ENCODE measurements around the gene P2RX1. TPM values are rescaled to one million over a fixed set of nuclear protein-coding genes. Genes with fewer than 3 reads are reported as not detected.

Gene P2RX1
- total and polyA plus RNA-seq, 12 donors: 0.42 to 8.6 (median 1.1) TPM

DNA sequence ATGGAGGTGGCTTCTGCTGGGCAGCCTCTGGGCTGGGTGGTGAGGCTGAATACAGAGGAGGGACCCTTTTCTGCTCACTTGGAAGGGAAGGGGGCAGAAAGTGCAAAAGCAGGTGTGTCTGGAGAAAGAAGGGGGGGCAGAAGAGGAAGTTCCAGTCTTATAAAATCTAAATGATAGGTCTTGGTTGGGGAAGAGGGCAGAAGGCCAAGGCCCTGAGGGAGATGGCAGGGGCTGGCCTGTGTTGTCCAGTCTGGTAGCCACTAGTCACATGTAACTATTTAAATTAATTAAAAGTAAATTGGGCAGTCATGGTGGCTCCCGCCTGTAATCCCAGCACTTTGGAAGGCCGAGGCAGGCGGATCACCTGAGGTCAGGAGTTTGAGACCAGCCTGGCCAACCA is 20.9 kb downstream of the P2RX1 start:
- Histone ChIP-seq H3K4me3 (no peak overlapping the region), H3K36me3 (replicated peaks in 1 of 2) (no peaks in the 10 kb centered on the region), H3K27ac (peak overlapping the region in 4 of 5 donors; percentile 50 to 91 (median 91)), H3K27me3 (no peaks in the 10 kb centered on the region), H3K9me3 (replicated peaks in 1 of 3) (no peaks in the 10 kb centered on the region), H3K4me1 (replicated peaks in 1 of 2) (peaks cover 46 to 51% of the 10 kb centered on the region in 2 donors)
- no peak for DNase-seq
- intact Hi-C loops (cut with DNase I): no loop called here
- 90 to 98% (median 93%) methylated on average over 3 of the region's 3 CpGs for WGBS, 4 donors
- TF ChIP-seq CTCF (IDR thresholded peaks at IDR 0.05) (no peak), POLR2A (IDR thresholded peaks at IDR 0.05) (no peak)

GRCh38 chr17:3894911-3895343 is 21.3 kb downstream of the P2RX1 start:
- Histone ChIP-seq H3K9me3 (replicated peaks in 1 of 3) (no peaks in the 10 kb centered on the region), H3K36me3 (replicated peaks in 1 of 2) (no peaks in the 10 kb centered on the region), H3K4me3 (peak overlapping the region in 1 of 4 donors; percentile 1), H3K27me3 (no peaks in the 10 kb centered on the region), H3K4me1 (replicated peaks in 1 of 2) (peaks cover 51 to 55% of the 10 kb centered on the region in 2 donors), H3K27ac (peak overlapping the region in 4 of 5 donors; percentile 50 to 91 (median 91))
- peak in 6 of 7 donors; percentile 59 to 83 (median 78) for DNase-seq
- 6 to 22% (median 14%) methylated on average over 2 of the region's 2 CpGs for WGBS, 4 donors
- intact Hi-C loops (cut with DNase I): no loop called here
- TF ChIP-seq CTCF (IDR thresholded peaks at IDR 0.05): no peak
- peak in 1 of 2 donors; percentile 59 for TF ChIP-seq POLR2A (IDR thresholded peaks at IDR 0.05)

GRCh38 chr17:3894188-3894587 is 22.1 kb downstream of the P2RX1 start:
- intact Hi-C loops (cut with DNase I): no loop called here
- WGBS, 4 donors: 63 to 84% (median 83%) methylated on average over 5 of the region's 5 CpGs
- H3K9me3 ChIP-seq (replicated peaks in 1 of 3): no peaks in the 10 kb centered on the region
- TF ChIP-seq CTCF (IDR thresholded peaks at IDR 0.05): no peak
- TF ChIP-seq POLR2A (IDR thresholded peaks at IDR 0.05): no peak
- DNase-seq: no peak
- no peak overlapping the region for H3K4me3 ChIP-seq
- H3K27ac ChIP-seq: peak overlapping the region; percentile 42 to 91 (median 91)
- peaks cover 58 to 62% of the 10 kb centered on the region in 2 donors for H3K4me1 ChIP-seq (replicated peaks in 1 of 2)
- H3K27me3 ChIP-seq: no peaks in the 10 kb centered on the region
- H3K36me3 ChIP-seq (replicated peaks in 1 of 2): no peaks in the 10 kb centered on the region

DNA sequence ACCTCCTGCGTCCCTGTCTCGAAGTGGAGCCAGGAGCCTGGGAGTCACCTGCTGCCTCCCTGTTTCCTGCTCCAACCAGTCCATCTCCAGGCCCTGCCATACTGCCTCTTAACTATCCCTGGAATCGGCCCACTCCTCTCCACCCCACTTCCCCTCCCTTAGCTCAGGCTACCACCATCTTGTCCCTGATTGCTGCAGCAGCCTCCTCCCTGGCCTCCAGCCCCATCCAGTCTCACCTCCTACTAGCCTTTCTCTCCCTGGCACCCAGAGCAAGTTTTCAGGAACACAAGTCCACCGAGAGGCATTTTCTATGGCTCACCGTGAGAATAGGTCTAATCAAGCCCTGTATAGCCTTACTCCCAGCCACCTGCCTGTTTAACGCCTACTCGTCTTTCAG is 22.5 kb downstream of the P2RX1 start:
- no peaks in the 10 kb centered on the region for H3K9me3 ChIP-seq (replicated peaks in 1 of 3)
- DNase-seq: no peak
- H3K27ac ChIP-seq: peak overlapping the region in 4 of 5 donors; percentile 13 to 91 (median 91)
- H3K4me3 ChIP-seq: peak overlapping the region in 1 of 4 donors; percentile 71
- no peak for TF ChIP-seq POLR2A (IDR thresholded peaks at IDR 0.05)
- no peak for TF ChIP-seq CTCF (IDR thresholded peaks at IDR 0.05)
- H3K27me3 ChIP-seq: no peaks in the 10 kb centered on the region
- 61 to 68% (median 65%) methylated on average over 7 of the region's 7 CpGs for WGBS, 4 donors
- intact Hi-C loops (cut with DNase I): no loop called here
- H3K36me3 ChIP-seq (replicated peaks in 1 of 2): no peaks in the 10 kb centered on the region
- peaks cover 59 to 65% of the 10 kb centered on the region in 2 donors for H3K4me1 ChIP-seq (replicated peaks in 1 of 2)
